Measurements from ENCODE around the gene GAB4. TPM values are rescaled to one million over a fixed set of nuclear protein-coding genes. Genes with fewer than 3 reads are reported as not detected.

GAB4 gene
- total RNA-seq, 2 experiments from 2014 or later: not detected

DNA sequence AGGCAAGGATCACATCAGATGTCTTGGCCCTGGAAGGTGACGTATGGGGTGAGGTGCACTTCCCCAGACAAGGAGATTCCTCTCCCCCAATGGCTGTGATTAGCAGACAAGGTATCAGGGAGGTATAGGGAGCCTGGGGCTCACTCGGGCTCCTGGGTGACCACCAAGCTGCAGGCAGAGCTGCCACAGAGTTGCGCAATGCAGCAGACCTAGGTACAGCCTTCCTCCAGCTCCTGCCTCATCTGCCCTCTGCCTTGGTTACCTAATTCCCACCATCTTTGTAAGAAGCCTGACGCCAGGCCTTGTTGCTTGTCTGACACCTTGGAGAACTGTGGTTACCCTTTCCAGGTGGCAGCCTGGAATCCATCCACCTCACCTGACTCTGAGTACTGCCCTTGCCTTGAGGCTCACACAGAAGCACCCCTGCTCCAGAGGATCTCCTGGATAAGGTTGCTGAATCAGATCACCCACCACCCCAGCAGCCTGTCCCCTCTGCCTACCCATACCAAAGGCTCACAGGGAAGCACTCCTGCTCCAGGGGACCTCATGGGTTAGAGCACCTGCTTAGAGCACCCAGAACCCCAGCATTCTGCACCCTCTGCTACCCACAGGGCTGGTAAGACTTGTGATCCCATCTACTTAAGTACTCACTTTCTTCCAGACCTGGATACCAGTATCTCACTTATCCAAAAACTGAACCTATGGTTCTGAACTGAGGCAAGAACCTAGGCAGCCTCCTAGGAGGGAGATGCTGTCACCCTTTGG lies 40.4 kb downstream of the GAB4 start:
- Histone ChIP-seq H3K4me3 (ENCODE audit: low read length) (no peak overlapping the region), H3K36me3 (ENCODE audit: insufficient read depth, low read length) (no peaks in the 10 kb centered on the region), H3K27ac (ENCODE audit: low read depth in 1 of 2, low read length in 2 of 2) (no peak overlapping the region), H3K27me3 (ENCODE audit: control insufficient read depth in 1 of 2, insufficient read depth in 2 of 2, low read length in 2 of 2) (peaks cover 0 to 6% of the 10 kb centered on the region in 2 experiments), H3K9me3 (ENCODE audit: control insufficient read depth in 1 of 2, insufficient read depth in 1 of 2, low read length in 2 of 2) (no peaks in the 10 kb centered on the region), H3K4me1 (ENCODE audit: insufficient read depth, low read length) (no peaks in the 10 kb centered on the region)
- TF ChIP-seq CTCF (IDR thresholded peaks at IDR 0.05): no peak
- ATAC-seq (ENCODE audit: poor library complexity) (no peak), DNase-seq (no peak)
- intact Hi-C loops (cut with DNase I, micrococcal nuclease): no loop called here
- CTCF ChIA-PET: no interaction called here
- POLR2A ChIA-PET: no interaction called here
- Mint-ChIP-seq H3K36me3 (ENCODE audit: low read depth) (no peaks in the 10 kb centered on the region), H3K4me3 (no peak overlapping the region), H3K27ac (no peak overlapping the region), H3K9me3 (no peaks in the 10 kb centered on the region), H3K27me3 (peaks cover 9% of the 10 kb centered on the region), H3K4me1 (ENCODE audit: low read depth) (peaks cover 5% of the 10 kb centered on the region)

GRCh38 chr22:16966251-16966650 lies 41.8 kb downstream of the GAB4 start:
- no peak for ATAC-seq (ENCODE audit: poor library complexity)
- ChIA-PET POLR2A (no interaction called here), CTCF (no interaction called here)
- H3K4me3 Mint-ChIP-seq: no peak overlapping the region
- DNase-seq: no peak
- no peaks in the 10 kb centered on the region for H3K36me3 Mint-ChIP-seq (ENCODE audit: low read depth)
- H3K27me3 Mint-ChIP-seq: no peaks in the 10 kb centered on the region
- H3K9me3 ChIP-seq (ENCODE audit: control insufficient read depth in 1 of 2, insufficient read depth in 1 of 2, low read length in 2 of 2): no peaks in the 10 kb centered on the region
- H3K9me3 Mint-ChIP-seq: no peaks in the 10 kb centered on the region
- intact Hi-C loops (cut with DNase I, micrococcal nuclease): no loop called here
- peaks cover 5% of the 10 kb centered on the region for H3K4me1 Mint-ChIP-seq (ENCODE audit: low read depth)
- H3K4me1 ChIP-seq (ENCODE audit: insufficient read depth, low read length): no peaks in the 10 kb centered on the region
- no peak for TF ChIP-seq CTCF (IDR thresholded peaks at IDR 0.05)
- no peak overlapping the region for H3K27ac ChIP-seq (ENCODE audit: low read depth in 1 of 2, low read length in 2 of 2)
- H3K36me3 ChIP-seq (ENCODE audit: insufficient read depth, low read length): no peaks in the 10 kb centered on the region
- no peaks in the 10 kb centered on the region for H3K27me3 ChIP-seq (ENCODE audit: control insufficient read depth in 1 of 2, insufficient read depth in 2 of 2, low read length in 2 of 2)
- H3K27ac Mint-ChIP-seq: no peak overlapping the region
- H3K4me3 ChIP-seq (ENCODE audit: low read length): no peak overlapping the region

GRCh38 chr22:16965560-16965959 lies 42.5 kb downstream of the GAB4 start:
- ChIA-PET POLR2A (no interaction called here), CTCF (no interaction called here)
- no peak for TF ChIP-seq CTCF (IDR thresholded peaks at IDR 0.05)
- H3K9me3 ChIP-seq (ENCODE audit: control insufficient read depth in 1 of 2, insufficient read depth in 1 of 2, low read length in 2 of 2): no peaks in the 10 kb centered on the region
- Mint-ChIP-seq H3K27me3 (no peaks in the 10 kb centered on the region), H3K4me3 (no peak overlapping the region), H3K4me1 (ENCODE audit: low read depth) (peaks cover 3% of the 10 kb centered on the region), H3K9me3 (no peaks in the 10 kb centered on the region), H3K27ac (no peak overlapping the region), H3K36me3 (ENCODE audit: low read depth) (no peaks in the 10 kb centered on the region)
- no peak overlapping the region for H3K27ac ChIP-seq (ENCODE audit: low read depth in 1 of 2, low read length in 2 of 2)
- no peak overlapping the region for H3K4me3 ChIP-seq (ENCODE audit: low read length)
- H3K4me1 ChIP-seq (ENCODE audit: insufficient read depth, low read length): no peaks in the 10 kb centered on the region
- DNase-seq (no peak), ATAC-seq (ENCODE audit: poor library complexity) (no peak)
- H3K27me3 ChIP-seq (ENCODE audit: control insufficient read depth in 1 of 2, insufficient read depth in 2 of 2, low read length in 2 of 2): no peaks in the 10 kb centered on the region
- intact Hi-C loops (cut with DNase I, micrococcal nuclease): no loop called here
- H3K36me3 ChIP-seq (ENCODE audit: insufficient read depth, low read length): no peaks in the 10 kb centered on the region
